ENCODE measurements around the gene ZC3H7A.

Gene ZC3H7A

DNA sequence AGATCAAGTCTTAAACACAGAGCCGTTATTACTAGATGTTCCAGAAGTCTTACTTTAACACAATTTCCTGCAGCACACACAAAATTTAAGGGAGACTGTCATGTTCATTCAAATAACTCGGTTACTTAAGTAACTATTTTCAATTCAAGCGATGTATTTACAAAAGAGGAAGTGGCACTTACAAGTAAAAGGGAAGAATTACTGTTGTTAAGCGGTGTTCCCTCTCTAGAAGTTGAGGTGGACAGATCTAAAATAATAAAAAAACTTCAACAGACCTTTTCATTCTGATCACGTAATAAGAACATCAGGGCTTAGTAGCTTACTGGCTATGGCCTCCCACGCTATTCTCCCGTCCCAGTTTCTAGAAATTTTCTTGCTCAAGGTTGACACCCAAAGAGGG is 28.2 kb downstream of the ZC3H7A start:
- DNase-seq (ENCODE audit: low spot score): no peak

DNA sequence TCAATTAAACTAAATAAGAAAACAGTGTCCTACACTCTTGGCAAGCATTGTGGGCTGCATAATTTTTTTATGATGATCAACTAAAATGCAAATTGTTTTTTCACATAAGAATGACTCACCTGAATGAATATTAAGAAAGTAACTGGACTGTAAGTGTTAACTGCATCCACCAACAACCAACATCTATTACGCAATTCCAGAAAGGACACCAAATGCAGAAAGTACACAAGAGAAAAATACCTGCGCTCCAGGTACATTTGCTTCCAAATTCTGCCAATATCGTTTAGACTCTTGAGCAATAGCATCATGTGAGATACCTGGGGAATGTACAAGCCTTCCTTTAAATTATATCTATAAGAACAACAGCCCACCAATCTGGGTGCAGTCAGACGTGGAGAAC is 34.6 kb downstream of the ZC3H7A start:
- DNase-seq (ENCODE audit: low spot score): no peak

DNA sequence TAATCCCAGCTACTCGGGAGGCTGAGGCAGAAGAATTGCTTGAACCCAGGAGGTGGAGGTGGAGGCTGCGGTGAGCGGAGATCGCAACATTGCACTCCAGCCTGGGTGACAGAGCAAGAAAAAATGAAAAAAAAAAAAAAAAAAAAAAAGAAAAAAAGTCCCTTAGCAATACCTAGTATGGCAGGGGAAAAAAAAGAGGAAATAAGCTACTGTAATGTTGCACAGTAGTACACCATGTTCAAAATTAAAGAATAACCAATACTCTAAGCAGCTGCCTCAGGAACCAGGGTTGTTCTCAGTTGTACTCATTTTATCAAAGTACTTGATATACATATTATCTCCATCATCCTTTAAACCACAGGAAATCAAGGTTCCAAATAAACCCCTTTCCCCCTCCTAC is 37.1 kb downstream of the ZC3H7A start:
- no peak for DNase-seq (ENCODE audit: low spot score)

DNA sequence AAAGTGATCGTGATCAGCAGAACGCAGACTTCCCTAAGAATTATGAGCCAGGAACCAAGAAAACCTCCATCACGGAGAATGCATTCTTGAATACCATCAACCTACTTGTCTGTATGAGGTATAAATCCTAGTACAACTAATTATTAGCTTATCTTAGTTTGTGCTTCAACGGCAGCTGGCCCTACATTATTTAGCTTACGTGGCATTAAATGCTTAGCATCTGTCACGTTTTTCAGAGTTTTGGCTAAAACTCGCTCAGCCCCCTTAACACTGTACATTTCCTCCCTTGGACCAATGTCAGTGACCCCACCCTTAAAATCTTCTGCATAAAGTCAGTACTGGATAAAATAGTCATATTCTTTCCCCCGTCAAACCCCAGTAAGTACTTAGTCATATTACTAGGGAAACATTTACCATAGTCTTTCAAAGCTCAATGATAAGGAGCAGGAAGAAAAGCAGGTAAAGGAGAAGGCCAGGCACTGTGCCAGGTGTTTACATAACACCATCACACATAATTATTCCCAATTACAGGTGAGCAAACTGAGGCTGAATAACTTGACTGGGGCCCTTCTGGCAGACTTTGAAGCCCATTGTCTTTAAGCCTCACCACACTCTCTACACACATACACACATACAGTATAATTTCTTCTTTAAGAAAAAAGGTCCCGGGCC is 37.8 kb downstream of the ZC3H7A start:
- no peak for DNase-seq (ENCODE audit: low spot score)

DNA sequence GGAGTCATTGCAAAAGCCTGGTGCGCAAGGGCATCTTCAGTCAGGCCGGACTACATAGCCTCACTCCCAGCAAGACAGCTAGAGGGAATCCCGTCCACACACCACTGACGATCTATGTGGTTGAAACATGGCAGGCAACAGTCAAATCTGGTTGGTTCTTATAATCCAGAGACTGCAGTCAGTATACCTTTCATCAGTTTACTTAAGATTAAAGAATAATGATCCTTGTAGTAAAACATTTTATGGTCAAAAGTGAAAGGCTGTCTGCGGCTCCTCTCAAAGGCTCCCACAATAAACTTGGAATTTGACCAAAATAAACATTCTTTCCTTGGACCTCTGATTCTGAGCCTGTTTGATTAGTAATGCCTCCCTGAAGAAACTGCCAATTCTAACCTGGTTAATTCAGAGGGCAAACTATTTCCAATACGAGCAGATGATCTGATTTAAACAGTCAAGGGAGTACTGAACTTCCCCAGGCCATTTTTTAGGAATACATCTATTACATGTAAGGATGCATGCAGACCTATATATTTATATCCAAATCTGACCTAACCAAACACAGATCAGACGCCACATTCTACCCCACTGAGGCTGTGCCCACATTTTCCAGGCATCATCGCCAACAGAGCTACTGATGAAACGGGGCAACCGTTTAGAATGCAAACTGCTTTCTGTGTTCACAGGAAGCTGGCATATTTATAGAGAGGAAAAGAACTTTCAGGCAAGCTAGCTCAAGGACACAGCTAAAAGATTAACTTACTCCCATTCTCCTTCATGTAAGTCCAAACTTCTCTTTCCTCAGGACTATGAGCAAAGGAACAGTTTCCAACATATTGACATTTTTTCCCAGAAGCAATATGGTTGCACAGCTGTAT is 39.1 kb downstream of the ZC3H7A start:
- no peak for DNase-seq (ENCODE audit: low spot score)

DNA sequence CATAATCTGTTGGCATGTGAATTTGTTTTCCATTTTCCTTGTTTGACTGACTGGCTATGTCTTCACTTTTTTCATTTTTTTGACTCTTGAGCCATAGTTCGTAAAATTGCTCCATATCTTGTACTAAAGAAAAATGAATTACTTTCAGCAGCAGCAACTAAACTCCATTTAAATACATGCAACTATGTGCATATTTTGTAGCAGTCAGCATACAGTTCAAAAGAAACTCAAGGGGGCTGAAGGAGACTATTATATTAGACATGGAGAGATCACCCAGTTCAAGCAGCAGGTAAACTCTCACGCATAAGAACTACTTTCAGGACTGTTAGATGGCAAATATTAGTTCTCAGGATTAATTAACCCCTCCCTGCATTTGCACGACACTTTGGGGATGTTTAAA is 40.8 kb downstream of the ZC3H7A start:
- DNase-seq (ENCODE audit: low spot score): no peak

DNA sequence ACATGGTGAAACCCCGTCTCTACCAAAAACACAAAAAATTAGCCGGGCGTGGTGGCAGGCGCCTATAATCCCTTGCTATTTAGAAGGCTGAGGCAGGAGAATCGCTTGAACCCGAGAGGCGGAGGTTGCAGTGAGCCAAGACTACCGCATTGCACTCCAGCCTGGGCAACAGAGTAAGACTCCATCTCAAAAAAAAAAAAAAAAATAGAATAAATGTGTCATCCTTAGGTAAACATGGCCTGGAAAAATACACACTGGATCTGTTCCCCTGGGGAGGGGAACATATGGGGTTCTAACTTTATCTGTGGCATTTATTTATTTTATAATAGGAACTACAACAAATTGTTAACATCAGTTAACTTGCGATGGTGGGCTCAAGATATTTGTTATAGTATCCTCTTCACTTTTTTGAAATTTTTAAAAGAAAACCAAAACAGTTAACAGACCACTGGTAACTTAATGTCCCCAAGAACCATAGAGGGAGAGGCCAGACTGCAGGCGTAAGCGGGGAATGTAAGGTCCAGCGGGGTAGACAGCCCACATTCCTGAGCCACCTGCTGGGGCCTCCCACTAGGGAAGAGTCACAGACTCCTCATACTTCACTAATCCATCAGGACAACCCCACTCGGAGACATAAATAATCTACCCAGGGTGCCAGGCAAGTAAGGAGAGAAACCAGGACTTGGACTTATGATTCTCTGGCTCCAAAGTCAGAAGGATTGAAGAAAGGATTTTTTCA is 41.9 kb downstream of the ZC3H7A start:
- no peak for DNase-seq (ENCODE audit: low spot score)

DNA sequence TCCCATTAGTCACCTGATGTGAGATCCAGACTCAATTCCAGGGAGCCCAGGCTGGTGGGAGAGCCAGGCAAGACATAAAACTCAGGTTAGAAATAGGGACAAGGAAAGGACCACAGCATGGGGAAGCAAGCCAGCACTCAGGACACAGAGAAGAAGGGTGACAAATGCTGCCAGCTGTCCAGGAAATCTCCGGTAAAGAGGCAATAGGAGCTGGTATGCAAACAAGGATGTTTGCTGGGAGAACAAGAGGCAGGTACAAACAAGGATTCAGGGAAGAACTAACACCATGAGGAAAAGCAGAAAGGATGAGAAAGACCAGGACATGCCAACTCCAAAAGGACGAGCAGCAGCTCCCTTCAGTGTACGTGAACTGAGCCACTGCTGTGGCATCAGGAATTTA is 44.2 kb downstream of the ZC3H7A start:
- no peak for DNase-seq (ENCODE audit: low spot score)

DNA sequence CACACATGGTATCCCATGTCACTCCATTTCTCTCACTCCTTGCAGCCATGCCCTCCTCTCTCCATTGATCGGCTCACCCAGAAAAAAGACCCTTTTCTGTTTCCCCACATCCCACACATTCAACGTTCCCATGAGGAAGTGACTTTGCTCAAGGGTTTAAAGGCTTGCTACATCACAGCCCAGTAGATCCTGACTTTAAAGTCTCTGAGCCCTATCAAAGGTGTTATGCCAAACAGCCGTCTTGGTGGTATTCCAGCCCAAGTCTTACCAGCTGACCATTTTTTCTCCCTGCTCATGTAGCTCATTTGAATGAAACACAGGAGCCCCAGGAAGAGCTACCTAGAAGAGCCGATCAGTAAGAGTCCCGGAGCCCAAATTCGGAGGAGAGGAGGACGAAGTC is 47.0 kb downstream of the ZC3H7A start:
- no peak for DNase-seq (ENCODE audit: low spot score)

DNA sequence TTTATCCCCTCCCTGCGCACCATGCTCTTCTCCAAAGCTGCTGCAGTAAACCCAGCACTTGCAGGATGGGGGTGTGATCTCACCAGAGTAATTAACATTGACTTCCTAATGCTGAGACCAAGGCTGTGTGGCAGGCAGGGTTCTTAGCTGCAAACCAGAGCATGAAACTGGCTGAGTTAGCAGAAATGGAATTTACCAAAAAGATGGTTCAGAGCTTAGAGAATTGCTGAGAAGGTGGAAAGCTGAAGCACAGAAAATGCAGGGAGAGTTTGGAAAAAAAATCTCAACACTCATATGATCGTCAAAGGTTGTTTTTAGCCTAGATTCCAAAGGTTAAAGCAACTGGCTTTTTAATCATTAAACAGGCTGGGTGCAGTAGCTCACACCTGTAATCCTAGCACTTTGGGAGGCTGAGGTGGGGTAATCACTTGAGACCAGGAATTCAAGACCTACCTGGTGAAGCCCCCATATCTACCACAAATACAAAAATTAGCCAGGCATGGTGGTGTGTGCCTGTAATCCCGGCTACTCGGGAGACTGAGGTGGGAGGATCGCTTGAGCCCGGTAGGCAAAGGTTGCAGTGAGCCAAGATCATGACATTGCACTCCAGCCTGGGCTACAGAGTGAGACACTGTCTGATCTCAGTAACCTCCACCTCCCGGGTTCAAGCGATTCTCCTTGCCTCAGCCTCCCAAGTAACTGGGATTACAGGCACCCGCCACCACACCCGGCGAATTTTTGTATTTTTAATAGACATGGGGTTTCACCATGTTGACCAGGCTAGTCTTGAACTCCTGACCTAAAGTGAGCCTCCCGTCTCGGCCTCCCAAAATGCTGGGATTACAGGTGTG is 48.4 kb downstream of the ZC3H7A start:
- DNase-seq (ENCODE audit: low spot score): peak; percentile 14

DNA sequence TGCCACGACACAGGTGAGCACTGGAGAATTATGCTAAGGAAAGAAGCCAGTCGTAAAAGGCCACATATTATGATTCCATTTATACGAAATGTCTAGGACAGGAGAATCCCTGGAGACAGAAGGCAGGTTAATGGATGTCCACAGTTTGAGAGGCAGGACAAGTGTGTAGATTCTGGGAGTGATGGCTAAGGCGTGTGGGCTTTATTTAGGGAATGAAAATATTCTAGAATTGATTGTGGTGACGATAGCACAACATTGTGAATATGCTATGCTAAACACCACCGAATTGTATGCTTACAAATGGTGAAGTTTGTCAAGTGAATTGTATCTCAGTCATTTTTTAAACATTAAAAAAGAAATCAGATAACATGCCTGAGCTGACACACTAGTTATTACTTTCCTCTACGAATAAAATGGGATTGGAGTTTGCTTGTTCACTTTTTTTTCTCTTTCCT is 49.1 kb downstream of the ZC3H7A start:
- no peak for DNase-seq (ENCODE audit: low spot score)

DNA sequence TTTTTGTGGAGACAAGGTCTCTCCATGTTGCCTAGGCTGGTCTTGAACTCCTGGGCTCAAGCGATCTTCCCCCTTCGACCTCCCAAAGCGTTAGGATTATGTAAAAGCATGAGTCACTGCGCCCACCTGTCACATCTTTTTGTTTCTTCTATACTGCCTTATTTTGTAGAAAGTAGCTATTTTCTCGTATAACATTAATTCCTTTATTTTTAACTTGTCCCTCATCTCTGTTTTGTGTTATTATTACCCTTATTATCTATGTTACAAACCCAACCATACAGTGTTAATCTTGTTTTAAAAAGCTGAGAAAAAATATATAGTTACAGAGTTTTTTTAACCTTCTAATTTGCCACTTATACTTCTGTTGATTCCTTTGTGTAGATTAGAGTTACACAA is 53.0 kb downstream of the ZC3H7A start:
- no peak for DNase-seq (ENCODE audit: low spot score)

DNA sequence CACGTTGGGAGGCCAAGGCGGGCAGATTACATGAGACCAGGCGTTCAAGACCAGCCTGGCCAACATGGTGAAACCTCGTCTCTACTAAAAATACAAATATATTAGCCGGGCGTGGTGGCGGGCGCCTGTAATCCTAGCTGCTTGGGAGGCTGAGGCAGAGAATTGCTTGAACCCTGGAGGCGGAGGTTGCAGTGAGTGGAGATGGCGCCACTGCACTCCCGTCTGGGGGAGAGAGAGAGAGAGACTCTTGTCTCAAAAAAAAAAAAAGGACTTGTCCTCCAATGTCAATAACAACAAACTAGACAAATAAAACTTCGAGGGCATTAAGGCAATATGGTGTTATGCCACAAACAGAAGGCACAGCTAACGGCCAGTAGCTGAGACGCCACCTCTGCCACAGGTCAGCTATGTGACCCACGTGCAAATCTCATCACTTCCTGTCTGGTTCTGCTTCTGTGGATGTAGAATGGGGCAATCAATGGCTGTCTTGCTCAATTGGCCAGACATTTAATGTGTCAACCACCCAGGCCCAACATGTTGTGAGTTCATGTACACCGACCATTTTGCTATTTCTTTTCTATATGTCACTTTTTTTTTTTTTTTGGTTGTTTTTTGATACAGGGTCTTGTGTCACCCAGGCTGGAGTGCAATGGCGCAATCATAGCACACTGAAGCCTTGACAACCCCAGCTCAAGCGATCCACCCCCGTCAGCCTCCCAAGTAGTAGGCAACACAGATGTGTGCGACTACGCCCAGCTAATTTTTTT is 53.6 kb downstream of the ZC3H7A start:
- peak; percentile 29 for DNase-seq (ENCODE audit: low spot score)

DNA sequence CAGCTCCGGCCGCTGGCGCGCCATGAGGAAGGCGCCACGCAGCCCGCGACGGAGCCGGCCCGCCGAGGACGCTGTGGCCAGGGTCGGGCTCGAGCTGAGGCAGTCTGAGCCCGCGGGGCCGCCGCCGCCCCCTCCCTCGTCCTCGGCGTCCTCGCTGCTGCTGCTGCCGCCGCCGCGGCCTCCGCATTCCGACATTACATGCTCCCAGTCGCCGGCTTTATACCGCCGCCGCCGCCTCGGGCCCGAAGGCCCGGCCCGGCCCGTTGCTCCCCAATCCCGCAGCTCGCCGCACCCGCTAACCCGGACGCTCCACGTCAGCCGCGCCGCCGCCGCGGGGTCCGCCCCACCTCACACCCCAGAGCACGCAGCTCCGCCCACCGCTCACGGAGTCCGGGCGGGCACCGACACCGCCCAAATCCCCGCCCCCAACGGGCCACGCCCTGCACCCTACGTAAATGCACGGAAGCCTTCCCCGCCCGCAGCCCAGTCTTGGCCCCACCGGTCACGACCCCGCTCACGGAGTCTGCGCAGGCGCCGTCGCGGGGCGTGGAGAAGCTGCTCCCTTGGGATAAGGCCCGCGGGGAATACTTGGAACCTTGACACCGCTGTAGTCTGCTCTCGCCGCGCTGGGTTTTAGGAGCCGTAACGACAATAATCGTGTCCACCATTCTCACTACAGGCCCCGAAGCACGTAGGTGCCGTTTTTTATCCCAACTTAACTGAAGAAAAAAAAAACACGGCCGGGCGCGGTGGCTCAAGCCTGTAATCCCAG is 54.3 kb downstream of the ZC3H7A start, which contains the start of gene TXNDC11:
Gene TXNDC11 (minus strand): TSS at position 322 of the 772 bp plus-strand sequence. CDS start 127 bp downstream, at position 195.
- peak; percentile 94 for DNase-seq (ENCODE audit: low spot score)

DNA sequence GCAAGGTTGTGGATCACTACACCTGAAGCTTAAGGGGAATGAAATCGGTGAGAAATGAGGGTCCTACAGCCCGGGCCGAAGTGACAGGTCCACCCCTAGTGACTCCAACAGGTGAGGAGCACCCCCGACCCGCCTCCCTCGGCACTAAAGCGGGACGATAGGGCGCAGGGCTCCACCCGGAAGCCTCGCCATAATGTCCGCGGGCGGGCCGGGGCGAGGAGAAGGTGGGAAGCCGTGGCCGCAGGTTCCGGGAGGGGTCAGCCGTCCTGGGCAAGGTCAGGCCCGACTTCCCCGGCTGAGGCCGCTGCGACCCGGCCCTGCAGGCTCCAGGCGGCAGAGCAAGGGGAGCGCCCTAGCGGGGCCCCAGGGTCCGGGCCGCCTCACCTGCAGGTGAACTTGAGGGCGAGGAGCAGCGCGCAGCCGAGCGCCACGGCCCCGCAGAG is 54.9 kb downstream of the ZC3H7A start:
- DNase-seq (ENCODE audit: low spot score): peak; percentile 33

DNA sequence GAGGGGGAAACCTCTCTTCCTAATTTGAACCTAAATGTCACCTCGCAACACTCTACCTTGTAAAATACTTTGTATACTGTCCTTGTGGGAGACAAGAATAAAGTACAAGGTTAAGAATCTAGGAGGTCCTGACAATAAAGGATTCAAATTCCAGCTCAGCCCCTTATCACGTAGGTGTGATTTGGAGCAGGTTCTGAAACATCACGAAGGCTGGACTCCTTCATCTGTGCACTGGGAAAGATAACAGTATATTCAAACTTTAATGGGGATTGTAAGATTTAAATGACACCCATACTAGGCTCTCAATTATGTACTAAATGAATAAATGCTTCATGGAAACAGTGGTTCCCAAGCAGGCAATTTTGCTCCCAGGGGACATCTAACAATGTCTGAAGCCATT is 56.5 kb downstream of the ZC3H7A start:
- DNase-seq (ENCODE audit: low spot score): no peak

DNA sequence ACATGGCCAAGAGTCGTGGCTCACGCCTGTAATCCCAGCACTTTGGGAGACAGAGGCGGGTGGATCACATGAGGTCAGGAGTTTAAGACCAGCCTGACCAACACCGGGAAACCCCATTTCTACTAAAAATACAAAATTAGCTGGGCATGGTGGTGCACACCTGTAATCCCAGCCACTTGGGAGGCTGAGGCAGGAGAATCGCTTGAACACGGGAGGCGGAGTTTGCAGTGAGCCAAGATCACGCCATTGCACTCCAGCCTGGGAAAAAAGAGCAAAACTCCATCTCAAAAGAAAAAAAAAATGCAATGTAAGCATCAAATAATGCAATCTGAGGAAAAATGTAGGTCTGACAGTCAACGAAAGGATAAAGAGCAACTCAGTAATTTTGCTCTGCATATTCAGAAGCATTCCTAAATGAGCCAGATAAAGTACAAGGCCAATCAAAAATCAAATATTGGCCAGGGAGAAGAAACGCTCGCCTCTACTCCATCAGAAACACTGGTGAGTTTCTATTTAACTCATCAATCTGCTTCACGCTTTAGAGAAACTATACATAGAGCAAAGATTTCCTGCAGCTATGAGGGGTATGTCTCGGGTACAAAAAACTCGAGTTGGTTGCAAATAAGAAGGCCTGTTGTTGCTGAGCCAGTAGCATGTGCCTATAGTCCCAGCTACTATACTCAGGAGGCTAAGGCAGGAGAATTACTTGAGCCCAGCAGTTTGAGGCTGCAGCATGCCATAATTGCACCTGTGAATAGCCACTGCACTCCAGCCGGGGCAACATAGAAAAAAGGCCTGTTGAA is 58.1 kb downstream of the ZC3H7A start:
- no peak for DNase-seq (ENCODE audit: low spot score)

DNA sequence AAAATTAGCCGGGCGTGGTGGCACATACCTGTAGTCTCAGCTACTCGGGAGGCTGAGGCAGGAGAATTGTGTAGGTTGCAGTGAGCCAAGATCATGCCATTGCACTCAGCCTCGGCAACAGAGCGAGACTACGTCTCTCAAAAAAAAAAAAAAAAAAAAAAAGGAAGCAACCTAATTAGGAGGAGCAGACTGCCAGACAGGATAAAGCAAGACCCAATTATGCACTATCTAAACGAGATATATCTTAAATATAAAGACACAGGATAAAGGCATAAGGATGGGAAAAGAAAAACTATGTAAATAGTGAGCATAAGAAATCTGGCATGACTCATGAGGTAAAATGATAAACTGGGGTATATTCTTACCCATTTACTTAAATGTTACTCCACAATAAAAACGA is 59.3 kb downstream of the ZC3H7A start:
- DNase-seq (ENCODE audit: low spot score): no peak

DNA sequence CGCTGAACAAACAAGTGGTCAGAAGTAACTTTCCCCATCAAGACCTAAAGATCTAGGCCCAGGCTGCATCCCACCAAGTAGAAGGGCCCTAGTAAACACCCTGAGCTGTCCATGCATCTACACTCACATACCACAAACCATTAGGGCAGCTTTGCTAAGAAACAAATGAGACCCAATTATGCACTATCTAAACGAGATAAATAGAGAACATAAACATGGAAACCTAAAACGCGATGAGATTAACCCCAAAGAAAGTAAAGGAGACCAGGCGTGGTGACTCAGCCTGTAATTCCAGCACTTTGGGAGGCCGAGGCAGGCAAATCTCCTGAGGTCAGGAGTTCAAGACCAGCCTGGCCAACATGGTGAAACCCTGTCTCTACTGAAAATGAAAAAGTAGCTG is 60.2 kb downstream of the ZC3H7A start:
- no peak for DNase-seq (ENCODE audit: low spot score)

Data from SW480 (cell line).